ENCODE data around the gene CD209. TPM values are rescaled to one million over a fixed set of nuclear protein-coding genes. Genes with fewer than 3 reads are reported as not detected.

CD209 gene
- total RNA-seq, 1 donor from 2014 or later = not detected

GRCh38 chr19:7787141-7787540, 39.8 kb upstream of the CD209 start:
- no peak overlapping the region for H3K27ac Mint-ChIP-seq (ENCODE audit: unreplicated experiment)

GRCh38 chr19:7784856-7785255, 37.5 kb upstream of the CD209 start:
- DNase-seq (ENCODE audit: low spot score) = no peak
- TF ChIP-seq CTCF (IDR thresholded peaks at IDR 0.05) = no peak
- no peak overlapping the region for H3K4me3 Mint-ChIP-seq (ENCODE audit: unreplicated experiment)
- no peaks in the 10 kb centered on the region for H3K4me1 Mint-ChIP-seq (ENCODE audit: low read depth)
- H3K27me3 Mint-ChIP-seq (ENCODE audit: low read depth) = peaks cover 62% of the 10 kb centered on the region
- peaks cover 4% of the 10 kb centered on the region for H3K9me3 Mint-ChIP-seq (ENCODE audit: low read depth)
- peaks cover 1% of the 10 kb centered on the region for H3K36me3 Mint-ChIP-seq (ENCODE audit: low read depth)
- H3K27ac Mint-ChIP-seq (ENCODE audit: unreplicated experiment) = no peak overlapping the region

More at GRCh38 chr19:7787141-7787540, 39.8 kb upstream of the CD209 start:
- Mint-ChIP-seq H3K4me1 (ENCODE audit: low read depth) (no peaks in the 10 kb centered on the region), H3K36me3 (ENCODE audit: low read depth) (peaks cover 1% of the 10 kb centered on the region), H3K27me3 (ENCODE audit: low read depth) (peaks cover 52% of the 10 kb centered on the region), H3K9me3 (ENCODE audit: low read depth) (peaks cover 4% of the 10 kb centered on the region), H3K4me3 (ENCODE audit: unreplicated experiment) (no peak overlapping the region)
- DNase-seq (ENCODE audit: low spot score) = no peak
- no peak for TF ChIP-seq CTCF (IDR thresholded peaks at IDR 0.05)

- TF ChIP-seq CTCF (IDR thresholded peaks at IDR 0.05) = no peak
- H3K27ac Mint-ChIP-seq (ENCODE audit: unreplicated experiment) = no peak overlapping the region
- no peak for DNase-seq (ENCODE audit: low spot score)
- H3K36me3 Mint-ChIP-seq (ENCODE audit: low read depth) = peaks cover 1% of the 10 kb centered on the region
- H3K4me1 Mint-ChIP-seq (ENCODE audit: low read depth) = no peaks in the 10 kb centered on the region
- H3K27me3 Mint-ChIP-seq (ENCODE audit: low read depth) = peaks cover 60% of the 10 kb centered on the region
- H3K9me3 Mint-ChIP-seq (ENCODE audit: low read depth) = peaks cover 4% of the 10 kb centered on the region
- H3K4me3 Mint-ChIP-seq (ENCODE audit: unreplicated experiment) = no peak overlapping the region
Observed at GRCh38 chr19:7783991-7784423, 36.7 kb upstream of the CD209 start.

- TF ChIP-seq CTCF (IDR thresholded peaks at IDR 0.05) = no peak
- no peak for DNase-seq (ENCODE audit: low spot score)
- no peak overlapping the region for H3K27ac Mint-ChIP-seq (ENCODE audit: unreplicated experiment)
- no peaks in the 10 kb centered on the region for H3K36me3 Mint-ChIP-seq (ENCODE audit: low read depth)
- peaks cover 4% of the 10 kb centered on the region for H3K9me3 Mint-ChIP-seq (ENCODE audit: low read depth)
- peaks cover 63% of the 10 kb centered on the region for H3K27me3 Mint-ChIP-seq (ENCODE audit: low read depth)
- no peaks in the 10 kb centered on the region for H3K4me1 Mint-ChIP-seq (ENCODE audit: low read depth)
- no peak overlapping the region for H3K4me3 Mint-ChIP-seq (ENCODE audit: unreplicated experiment)
Observed at GRCh38 chr19:7781157-7781556, 33.8 kb upstream of the CD209 start.

- H3K4me1 Mint-ChIP-seq (ENCODE audit: low read depth) = no peaks in the 10 kb centered on the region
- H3K27me3 Mint-ChIP-seq (ENCODE audit: low read depth) = peaks cover 65% of the 10 kb centered on the region
- no peak for DNase-seq (ENCODE audit: low spot score)
- no peak overlapping the region for H3K27ac Mint-ChIP-seq (ENCODE audit: unreplicated experiment)
- no peaks in the 10 kb centered on the region for H3K36me3 Mint-ChIP-seq (ENCODE audit: low read depth)
- H3K9me3 Mint-ChIP-seq (ENCODE audit: low read depth) = peaks cover under 1% of the 10 kb centered on the region
- H3K4me3 Mint-ChIP-seq (ENCODE audit: unreplicated experiment) = no peak overlapping the region
- no peak for TF ChIP-seq CTCF (IDR thresholded peaks at IDR 0.05)
Observed at GRCh38 chr19:7779631-7780486, 32.5 kb upstream of the CD209 start.

Data from chondrocyte (in vitro differentiated cells).